GM04503 (cell line): ENCODE data around the gene CITED1.
"Not testable (repeated sequence)": the region's sequence is repeated elsewhere in the genome, so short reads cannot be mapped to it uniquely, and the experiment has no call there.

Source experiments
- DNase-seq: peaks from one replicate; pipeline ENCODE4 v3.0.0-alpha.2; 2012; ENCODE audit warnings: low read depth

CITED1 gene, protein sequence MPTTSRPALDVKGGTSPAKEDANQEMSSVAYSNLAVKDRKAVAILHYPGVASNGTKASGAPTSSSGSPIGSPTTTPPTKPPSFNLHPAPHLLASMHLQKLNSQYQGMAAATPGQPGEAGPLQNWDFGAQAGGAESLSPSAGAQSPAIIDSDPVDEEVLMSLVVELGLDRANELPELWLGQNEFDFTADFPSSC

DNA sequence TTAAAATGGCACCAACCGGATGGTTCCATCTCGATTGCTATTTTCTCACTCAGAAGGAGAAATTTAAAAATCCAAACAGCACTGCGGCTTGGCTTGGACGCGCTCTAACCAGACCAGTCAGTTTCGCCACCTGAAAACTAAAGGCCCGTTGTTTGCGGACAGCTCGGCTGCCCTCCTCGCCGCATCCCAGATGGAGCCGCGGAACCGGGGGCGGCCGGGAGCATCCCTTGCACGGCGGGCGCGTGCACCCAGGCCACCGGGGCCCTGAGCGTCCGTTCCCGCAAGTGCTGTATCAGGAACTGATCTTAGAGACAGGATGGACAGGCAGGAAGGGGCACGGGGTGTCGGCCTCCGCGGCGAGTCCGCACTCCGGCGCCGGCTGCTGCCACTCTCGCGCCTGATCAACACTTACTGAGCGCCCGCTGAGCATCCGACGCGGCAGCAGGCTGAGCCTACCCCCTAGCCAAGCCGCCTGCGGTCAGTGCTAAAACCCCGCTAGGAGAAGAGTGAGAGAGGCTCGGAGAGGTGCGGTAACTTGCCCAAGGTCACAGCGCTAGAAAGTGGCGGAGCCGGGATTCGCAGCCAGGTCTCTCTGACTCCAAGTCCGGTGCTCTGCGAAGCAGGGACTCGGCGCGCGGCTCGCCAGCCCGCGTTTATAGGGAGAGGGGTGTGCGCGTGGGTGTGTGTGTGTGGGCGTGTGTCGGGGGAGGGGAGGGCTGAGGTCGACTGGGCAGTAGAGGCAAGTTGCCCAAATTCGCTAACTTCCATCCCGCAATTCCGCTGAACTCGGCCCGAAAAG, at the start of gene CITED1:
CITED1 (minus strand) TSS at position 629 of the 799 bp plus-strand sequence. CDS start 3,045 bp downstream, outside the sequence.
- DNase-seq = no peak

DNA sequence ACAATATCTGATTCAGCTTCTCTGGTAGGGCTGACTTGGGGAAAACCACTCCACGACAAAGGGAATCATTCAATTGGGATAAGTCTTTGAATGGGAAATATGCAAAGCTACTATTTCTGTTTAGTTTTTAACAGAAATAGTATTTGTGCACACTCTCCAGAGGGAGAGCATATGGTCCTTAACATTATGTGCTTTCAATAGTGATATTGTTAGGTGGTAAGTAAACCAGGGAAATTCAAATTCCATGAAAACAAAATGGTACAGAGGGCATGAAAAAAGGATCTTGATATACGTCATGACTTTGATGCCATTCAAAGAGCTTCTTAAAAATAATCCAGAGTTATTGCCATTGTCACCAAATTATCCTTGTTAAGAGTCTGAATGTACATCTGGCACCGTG, 47.1 kb upstream of the CITED1 start:
- no peak for DNase-seq

DNA sequence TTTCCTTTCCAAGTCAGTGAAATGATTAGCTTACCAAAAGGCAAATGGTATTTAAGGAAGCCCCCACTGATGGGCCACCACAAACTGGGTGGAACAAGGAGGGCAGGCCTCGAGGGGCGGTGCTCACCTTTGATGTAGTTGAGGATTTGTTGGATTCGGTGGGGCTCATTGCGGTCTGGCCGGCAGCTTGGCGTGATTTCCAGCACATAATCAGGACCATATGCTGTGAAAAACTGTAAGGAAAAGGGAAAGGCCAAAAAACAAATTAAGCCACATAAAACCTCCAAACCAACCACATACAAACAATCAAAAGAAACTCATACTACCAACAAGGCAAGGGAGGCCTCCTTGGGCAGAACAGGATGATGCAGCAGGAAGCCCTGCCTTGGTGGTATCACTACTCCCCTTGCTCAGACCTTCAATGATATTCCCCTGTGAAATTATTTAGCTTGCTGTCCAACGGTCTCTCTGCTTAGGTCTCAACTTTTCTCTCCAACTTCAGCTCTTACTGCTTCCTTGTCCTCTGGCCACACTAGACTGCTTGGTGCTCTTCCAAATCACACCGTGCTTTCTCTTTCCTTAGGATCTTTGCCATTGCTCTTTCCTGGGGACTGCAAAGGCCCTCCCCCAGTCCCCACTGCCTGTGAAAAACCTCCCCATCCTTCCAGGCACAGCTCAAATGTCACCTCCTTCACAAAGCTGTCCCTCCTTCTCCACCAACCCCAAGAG, 46.1 kb upstream of the CITED1 start:
- DNase-seq = peak; percentile 17

DNA sequence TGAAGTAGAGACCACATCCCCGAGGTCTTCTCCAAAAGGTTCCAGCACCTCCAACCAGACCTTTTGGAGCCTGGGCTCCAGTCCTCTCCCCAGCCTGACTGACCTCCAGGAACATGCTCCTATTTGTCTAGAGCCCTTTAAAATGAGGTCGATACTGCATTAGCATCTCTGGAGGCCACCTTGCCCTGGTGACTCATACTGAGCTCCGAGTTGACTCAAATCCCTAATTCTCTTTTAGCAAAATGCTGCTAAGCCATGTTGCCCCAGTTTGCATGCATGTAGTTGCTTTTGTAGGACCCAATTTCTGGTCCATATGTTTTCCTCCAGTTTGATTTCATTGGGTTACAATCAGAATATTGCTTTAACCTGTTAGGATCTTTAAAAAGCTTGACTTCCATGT, 43.5 kb upstream of the CITED1 start:
- no peak for DNase-seq

DNA sequence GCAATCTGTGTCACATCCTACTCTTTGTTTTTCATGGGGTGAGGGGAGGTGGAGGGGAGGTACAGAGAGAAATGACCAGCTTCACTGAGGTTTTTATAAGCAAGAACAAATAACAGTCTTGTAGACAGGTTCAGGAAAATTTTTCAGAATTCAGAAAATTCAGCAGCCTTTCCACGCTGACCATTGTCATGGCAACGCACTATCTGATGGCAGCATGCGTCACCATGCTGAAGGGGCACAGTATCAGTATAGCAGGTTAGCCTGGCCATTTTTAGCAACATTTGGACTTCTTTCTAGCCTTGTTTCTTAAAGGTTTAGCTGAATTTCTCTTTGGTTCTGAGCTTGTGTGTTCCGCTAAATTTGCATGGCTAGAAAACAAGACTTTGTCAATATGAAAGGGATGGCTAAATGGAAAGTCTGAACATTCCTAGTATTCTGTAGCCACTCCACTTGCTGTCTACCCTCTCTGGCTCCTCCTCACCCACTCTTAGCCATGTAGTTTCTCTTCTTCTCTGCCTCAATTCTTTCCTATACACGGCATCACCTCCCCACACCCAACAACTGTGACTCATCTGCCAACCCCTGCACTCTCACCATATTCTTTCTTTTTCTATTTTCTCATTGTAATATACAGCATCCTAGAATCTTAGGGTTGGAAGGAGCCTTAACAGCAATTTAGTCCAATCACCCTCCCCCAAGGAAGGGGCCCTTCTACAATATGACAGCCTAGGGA, 42.7 kb upstream of the CITED1 start:
- DNase-seq = no peak

DNA sequence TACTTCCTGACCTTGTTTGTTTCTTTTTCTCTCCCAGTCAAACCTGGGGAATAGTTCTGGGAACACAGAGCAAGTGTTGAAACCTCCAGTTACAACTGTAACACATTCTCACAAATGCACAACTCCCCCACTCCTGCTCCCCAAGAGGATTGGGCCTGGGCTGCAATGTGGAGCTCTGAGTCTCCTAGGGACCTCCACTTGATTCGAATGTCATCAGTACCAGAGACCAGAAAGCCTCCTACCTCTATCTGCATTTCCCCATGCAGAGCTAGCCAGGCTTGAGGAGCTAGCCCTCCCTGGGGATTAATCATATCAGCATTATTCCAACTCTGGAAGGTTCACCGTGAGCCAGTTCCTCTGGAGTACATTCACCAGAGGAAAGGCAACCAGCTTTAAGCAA, 41.7 kb upstream of the CITED1 start:
- no peak for DNase-seq

DNA sequence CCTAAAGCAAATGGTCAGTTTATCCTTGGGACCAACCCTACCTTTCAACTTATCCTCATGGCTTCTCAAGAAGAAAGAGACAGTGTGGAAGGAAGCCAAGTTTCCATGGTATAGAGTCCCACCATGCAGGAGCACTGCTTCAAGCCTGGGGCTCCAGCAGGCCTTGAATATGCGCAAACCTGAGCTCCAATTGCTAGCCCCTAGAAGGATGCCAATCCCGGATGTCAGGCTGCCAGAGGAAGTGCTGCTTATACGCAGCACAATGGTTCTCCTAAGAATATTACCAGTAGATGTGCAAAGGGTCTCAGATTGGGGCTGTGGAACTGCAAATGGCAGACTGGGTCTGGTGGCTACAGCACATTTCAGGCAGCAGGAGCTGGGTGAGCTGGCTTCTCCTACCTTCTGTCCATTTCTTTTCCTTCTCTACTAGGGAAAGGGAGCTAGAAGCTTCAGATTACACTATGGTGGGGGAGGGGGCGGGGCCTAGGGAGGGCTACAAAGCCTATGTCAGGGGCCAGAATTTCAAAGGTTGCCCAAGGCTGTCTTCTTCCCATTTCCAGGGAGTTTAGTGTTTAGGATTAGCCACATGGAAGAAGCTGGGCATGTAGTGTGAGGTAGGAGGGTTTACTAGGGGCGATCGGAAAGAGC, 40.7 kb upstream of the CITED1 start:
- no peak for DNase-seq

DNA sequence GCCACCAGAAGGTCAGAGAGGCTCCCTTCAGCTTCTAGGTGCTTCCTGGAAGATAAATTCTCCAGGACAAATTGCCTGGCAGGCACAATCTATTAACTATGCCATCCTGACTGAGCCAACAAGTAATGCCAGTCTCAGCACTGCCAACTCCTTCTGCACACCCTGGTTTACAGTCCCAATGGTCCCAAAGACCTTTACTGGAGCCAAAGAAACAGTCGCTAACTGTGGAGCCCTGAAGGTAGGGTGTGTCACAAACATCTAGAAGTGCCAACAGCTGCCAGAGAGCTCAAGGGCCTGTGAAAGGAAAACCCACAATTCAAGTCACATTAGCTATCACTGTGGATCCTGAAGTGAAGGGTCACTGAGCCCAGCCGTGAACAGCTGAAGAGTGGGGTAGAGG, 34.9 kb upstream of the CITED1 start:
- no peak for DNase-seq

DNA sequence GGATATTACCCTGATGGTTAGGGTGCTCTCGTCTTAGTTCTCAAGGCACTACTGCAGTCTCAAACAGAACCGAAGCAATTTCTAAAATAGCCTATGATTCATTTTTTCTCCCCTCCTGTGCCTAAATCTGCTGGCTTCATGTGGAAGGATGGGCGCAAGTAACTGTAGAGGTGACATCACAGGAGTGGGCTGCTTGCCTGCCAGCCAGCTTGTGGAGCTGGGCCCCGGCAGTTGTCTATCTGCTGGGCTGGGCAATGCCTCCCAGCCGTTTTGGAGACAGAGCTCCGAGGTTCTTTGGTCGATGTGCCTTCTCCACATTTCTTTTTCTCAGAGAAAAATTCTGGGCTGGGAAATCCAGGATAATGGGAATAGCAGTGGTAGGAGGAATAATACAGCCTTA, 34.3 kb upstream of the CITED1 start:
- DNase-seq = no peak

DNA sequence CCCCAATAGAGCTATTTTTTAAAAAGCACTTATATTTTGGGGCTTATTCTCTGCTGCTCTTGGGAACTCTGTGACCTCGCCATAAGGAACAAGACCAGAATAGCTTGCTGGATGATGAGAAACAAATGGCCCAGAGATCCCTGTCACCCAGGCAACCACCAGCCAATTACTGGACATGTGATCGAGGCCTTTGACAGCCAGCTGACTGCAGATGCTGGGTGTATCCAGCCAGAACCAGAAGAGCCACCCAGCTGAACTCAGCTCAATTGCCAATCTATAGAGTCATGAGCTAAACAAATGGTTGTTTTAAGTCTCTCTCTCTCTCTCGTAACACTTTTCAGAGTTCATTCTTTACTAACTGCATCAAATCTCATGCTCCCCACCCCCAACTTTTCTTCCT, 24.4 kb upstream of the CITED1 start:
- DNase-seq = no peak

DNA sequence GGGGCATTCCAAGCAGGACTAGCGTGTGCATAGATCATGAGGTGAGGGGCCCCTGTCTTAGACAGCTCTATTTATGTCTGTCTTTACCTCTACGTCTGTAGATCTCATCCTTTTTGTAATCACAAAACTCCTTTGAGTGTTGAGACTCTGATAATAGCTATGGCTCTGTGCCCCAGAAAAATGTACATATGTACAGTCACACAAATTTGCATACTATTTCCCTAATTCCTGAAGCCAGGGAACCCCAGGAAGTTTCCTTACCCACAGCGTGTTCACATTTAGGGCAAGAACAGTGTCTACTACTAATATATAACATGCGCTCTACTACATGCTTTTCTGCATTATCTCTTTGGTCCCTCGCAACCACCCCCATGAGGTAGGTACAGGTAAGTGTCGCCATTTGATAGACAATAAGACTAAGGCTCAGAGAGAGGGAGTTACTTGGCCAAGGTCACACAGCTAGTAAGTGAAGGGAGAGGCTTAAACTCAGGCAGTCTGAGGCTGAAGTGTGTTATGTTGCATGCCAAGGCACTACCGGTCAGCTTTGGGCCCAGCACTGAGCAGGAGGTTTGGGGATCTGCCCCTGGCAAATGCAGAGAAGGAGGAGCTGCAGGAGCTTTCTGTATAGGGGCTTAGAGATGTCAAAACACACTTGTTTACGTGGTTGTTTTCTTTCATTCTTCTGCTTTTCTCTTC, 21.0 kb upstream of the CITED1 start:
- DNase-seq = no peak

DNA sequence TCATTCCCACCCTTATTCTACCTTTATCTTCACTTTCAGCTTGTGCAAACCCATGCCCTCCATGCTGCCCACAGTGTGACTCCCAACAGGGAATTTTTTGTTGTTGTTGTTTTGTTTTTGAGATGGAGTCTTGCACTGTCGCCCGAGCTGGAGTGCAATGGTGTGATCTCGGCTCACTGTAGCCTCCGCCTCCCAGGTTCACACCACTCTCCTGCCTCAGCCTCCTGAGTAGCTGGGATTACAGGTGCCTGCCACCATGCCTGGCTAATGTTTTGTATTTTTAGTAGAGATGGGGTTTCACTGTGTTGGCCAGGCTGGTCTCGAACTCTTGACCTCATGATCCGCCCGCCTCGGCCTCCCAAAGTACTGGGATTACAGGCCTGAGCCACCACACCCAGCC, 13.9 kb upstream of the CITED1 start:
- DNase-seq = not testable (repeated sequence)

DNA sequence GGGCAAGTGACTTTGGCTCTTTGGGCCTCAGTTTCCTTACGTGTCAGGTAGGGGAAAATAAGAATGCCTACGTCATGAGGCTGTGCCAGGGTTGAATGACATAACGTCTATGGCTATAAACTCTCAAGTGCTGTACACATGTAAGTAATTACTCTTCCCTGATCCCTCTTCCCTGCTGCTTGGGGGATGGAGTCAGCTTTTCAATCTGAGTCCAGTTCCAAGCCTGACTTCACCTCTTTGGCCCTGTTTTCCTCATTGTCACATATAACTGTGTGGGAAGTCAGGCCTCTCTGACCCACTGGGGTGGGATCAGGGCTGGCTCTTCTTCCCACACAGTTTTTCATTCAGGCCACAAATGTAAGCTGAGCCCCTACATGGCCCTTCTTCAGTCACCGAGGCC, 11.4 kb upstream of the CITED1 start:
- DNase-seq = no peak

DNA sequence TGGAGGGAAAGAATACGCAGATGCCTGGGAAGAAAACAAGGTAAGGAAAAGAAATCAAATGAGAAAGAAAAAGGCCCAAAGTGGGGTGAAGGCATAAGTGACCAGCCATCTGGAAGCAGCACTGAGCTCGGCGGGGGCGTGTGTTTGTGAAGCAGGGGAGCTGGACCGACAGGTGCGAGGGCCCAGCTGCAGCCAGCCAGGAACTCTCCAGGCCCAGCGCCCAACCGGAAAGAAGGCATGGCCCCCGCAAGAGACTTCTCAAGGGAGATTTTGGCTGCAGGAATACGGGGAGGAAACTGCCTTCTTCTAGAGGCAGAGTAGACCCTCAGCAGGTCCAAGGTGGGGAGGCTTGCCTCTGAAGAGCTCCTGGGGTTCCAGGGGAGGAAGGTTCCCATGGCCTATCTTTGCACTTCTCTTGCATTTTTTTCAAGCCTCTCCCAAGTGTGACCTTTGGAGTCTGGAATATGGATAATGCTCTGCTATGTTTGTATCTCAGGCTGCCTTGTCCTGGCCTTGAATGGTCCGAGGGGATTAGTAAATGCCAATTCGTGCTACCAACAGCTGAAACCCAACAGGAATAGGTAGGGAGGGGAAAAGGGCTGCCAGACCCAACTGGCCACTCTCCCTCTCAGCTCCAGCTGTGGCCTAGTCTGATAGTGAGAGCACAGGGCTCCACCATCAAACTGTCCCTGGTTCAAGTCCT, 10.8 kb upstream of the CITED1 start:
- no peak for DNase-seq

DNA sequence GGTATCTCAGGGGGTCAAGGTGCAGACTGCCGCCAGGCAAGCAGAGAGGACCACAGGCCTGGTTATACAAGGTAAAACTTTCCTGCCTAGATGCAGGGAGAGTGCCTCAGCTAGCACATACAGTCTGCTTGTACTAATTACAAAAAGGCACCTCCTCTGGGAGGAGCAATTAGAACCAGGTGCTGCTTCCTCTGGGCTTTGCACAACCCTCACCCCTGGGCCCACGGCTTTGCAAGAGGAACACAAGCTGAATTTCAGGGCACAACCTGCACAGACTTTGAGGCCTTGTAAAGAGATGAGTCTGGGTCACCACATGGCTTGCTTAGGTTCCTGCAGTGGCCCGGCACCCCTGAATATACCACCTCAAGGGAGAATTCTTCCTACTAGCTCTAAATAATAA, 9.2 kb upstream of the CITED1 start:
- DNase-seq = no peak

DNA sequence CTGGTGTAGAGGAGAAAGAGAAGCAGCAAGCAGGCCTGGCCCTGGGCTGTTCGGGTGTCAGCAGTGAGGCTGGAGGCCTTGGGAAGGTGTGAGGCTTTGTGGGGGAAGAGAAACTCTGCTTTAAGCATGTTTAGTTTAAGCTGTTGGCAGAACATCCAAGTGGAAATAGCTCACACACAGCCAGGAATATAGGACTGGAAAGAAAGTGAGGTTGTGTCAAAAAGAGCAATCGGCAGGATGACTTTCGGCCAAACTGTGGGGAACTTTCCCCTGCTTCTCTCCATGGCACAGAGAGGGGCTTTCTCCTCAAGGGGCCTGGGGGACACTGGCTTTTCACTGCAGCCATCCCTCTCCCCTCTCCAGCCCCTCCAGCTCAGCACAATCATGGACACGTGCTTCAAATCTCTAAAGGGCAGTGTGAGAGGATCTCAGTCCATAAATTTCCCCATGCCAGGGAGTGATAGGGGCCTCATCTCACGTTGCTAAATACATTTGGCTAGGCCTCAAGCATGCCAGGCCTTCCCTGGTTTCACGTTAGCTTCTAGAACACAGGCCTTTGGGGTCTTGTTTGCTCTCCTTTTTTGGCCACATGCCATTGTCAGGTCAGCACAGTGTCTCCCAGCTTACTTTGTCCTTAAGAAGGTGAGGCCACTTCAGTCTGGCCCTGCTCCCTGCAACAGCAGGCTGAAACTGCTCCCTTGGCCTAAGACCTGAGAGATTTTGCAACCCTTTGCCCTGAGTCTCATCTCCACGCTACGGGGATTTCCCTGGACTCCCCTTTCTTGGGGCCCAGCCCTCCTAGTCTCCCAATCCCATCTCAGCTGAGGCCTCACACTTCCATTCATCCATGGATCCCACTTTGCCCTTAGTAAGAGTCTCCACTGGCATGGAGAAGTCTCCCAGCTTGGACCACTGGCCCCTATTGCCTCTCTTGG, 8.3 kb upstream of the CITED1 start:
- no peak for DNase-seq

DNA sequence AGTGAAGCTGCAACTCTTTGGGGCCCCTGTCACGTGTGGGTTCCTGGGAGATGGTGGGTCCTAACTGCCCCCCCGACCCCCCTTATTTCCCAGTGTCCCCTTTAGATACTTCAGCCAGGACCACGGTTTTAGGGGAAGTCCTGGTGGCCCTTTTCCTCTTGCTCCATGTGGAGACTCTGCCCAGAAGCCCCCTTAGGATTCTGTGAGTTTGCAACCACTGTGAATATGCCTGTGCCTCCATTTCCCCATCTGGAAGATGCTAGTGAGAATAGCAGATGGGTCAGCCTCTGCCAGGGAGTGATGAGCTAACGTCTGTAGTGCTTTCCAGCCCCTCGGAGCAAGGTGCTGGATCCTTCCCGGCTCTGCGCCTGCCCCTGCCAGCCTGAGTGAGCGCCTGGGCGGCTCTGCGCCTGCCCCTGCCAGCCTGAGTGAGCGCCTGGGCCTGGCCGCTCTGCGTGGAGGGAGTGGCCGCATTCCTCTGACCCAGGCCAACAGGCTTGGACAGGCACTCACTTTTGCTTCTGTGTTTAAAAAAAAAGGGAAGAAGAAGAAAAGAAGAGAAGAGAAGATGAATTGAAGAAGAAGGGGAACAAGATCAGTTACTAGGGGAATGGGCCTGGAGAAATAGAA, 6.7 kb upstream of the CITED1 start:
- DNase-seq = no peak

DNA sequence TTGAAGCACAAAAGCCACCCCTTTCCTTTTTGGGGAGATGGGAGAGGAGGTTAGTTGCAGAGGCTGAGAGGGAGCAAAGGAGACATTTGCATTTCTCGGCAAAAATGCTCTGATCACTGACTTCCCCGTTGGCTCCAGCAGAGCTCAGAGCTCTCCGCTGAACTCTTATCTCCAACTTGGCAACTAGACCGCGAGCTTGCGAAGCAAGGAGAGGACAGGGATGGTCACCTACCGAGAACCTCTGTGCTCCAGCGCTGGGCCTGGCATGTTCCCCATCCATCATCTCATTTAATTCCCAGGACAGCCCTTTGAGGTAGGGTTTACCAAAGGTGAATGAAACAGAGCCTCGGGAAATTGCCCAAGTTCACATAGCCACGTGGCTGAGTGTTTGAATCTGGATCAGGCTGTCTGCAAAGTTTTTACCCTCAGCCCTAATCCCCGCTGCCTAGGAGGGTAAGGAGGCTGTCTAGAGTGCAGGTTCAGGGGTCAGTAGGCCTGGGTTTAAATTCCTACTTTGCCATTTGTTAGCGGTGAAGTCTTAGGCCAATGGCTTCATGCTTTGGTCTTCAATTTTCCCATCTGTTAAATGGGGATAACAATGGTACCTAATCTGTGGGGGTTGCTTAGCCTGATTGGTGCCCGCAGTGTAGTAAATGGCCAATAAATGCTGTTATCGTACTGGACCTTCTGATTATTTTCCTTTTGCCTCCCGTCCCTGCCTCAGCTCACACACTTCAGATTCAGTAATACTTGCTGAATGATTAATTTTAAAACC, 3.8 kb upstream of the CITED1 start:
- no peak for DNase-seq
